K562 (cell line): ENCODE measurements around the gene CHRNB1. TPM values are rescaled to one million over a fixed set of nuclear protein-coding genes. Genes with fewer than 3 reads are reported as not detected.

ENCODE experiments used
- ARNT ChIP-seq, 2 experiments: fragments of 450-650 bp; IDR thresholded peaks; 2 replicates each; pipeline ENCODE4 v1.6.1; 2016; ENCODE audit warnings: mild to moderate bottlenecking in 1 of 2
- DPF2 ChIP-seq: fragments of 450-650 bp; IDR thresholded peaks from 2 replicates; pipeline ENCODE4 v1.6.1; 2016
- ESRRA ChIP-seq: fragments of 450-650 bp; IDR thresholded peaks from 2 replicates; pipeline ENCODE4 v1.6.1; 2014; ENCODE audit warnings: low read depth, mild to moderate bottlenecking, moderate library complexity, borderline replicate concordance
- GABPA ChIP-seq: fragments of 200-800 bp; sonication (Bioruptor generic); conservative IDR thresholded peaks from 2 replicates; pipeline ENCODE4 v1.6.1; 2016; ENCODE audit warnings: low read depth, missing genetic modification characterization, missing compliant biosample characterization
- GTF2A2 ChIP-seq: IDR thresholded peaks from 2 replicates; pipeline ENCODE4 v1.6.1; 2016; ENCODE audit warnings: mild to moderate bottlenecking, missing genetic modification characterization, missing compliant biosample characterization
- MXI1 ChIP-seq: IDR thresholded peaks from 2 replicates; pipeline ENCODE4 v1.6.1; 2011; ENCODE audit warnings: low read depth, mild to moderate bottlenecking, improper control_type of control experiment, low read length
- POLR2G ChIP-seq: fragments of 200-400 bp; formaldehyde crosslinking; IDR thresholded peaks from 2 replicates; pipeline ENCODE4 v1.6.1; 2017; ENCODE audit warnings: low read depth, mild to moderate bottlenecking, antibody characterized with exemption, low read length, moderate library complexity
- RBFOX2 ChIP-seq: fragments of 200-400 bp; formaldehyde crosslinking; IDR thresholded peaks from 2 replicates; pipeline ENCODE4 v1.6.1; 2017; ENCODE audit warnings: low read depth, mild to moderate bottlenecking, low read length, moderate library complexity
- SMARCC2 ChIP-seq: fragments of 450-650 bp; IDR thresholded peaks from 2 replicates; pipeline ENCODE4 v1.6.1; 2017; ENCODE audit warnings: antibody characterized with exemption, moderate library complexity, mild to moderate bottlenecking, low read depth
- ZNF512 ChIP-seq: IDR thresholded peaks from 2 replicates; pipeline ENCODE4 v1.6.1; 2016; ENCODE audit warnings: missing genetic modification characterization, missing compliant biosample characterization
- polyA plus RNA-seq, 8 experiments: library from polyadenylated mRNA; depleted of rRNA in 4 of 8; stranded (reverse) in 5 of 8; unstranded in 3 of 8; fragments of >200 nt; fragmentation: Nextera tagmentation in 2 of 8; fragmentation: Illumina TruSeq in 1 of 8; extraction: Ambion mirVana in 2 of 8; extraction: Trizol in 1 of 8; gene quantifications; 2 replicates each; pipeline versions ENCODE4 v1.2.1 to v1.2.3, GENCODE V29; 2011 to 2014; ENCODE audit warnings: inconsistent platforms in 1 of 8, missing spikeins in 1 of 8
- total RNA-seq, 7 experiments: library from RNA; depleted of rRNA in 6 of 7; stranded (reverse); fragments of >200 nt in 6 of 7; fragmentation: Illumina TruSeq in 2 of 7; extraction: Trizol in 2 of 7; gene quantifications; 2 replicates each; pipeline versions ENCODE4 v1.2.1 to v1.2.3, GENCODE V29; 2011 to 2021; ENCODE audit warnings: low replicate concordance in 1 of 7

Gene CHRNB1
- total and polyA plus RNA-seq, 9 of the 15 experiments (the other 6 are each of a cell fraction or from before 2014, with no cell fraction given) = 4.7 to 12.3 (median 6.8) TPM

- no peak for TF ChIP-seq ZNF512 (tag)
- peak; percentile 94 for TF ChIP-seq RBFOX2
- TF ChIP-seq ESRRA = peak; percentile 58; the same call in 1 of the 2 replicates
- TF ChIP-seq MXI1 = no peak
- TF ChIP-seq ARNT (IDR thresholded peaks at IDR 0.05) = no peak
- TF ChIP-seq GABPA = peak; percentile 29; the same call in 1 of the 2 replicates
- peak; percentile 97 for TF ChIP-seq POLR2G
- TF ChIP-seq GTF2A2 (tag) = no peak
- peak; percentile 30; the same call in 1 of the 2 replicates for TF ChIP-seq SMARCC2
- TF ChIP-seq DPF2 = no peak
Measured at GRCh38 chr17:7403977-7404736, 40.7 kb upstream of the CHRNB1 start, which contains the start of gene TMEM256 (continued).
